Loucy (cell line): Measurements from ENCODE around the gene SLC4A1.

Experiments
- EZH2phosphoT487 ChIP-seq: fragments of 200-600 bp; IDR thresholded peaks from 2 replicates; pipeline ENCODE4 v1.6.1; 2018; ENCODE audit warnings: antibody characterized with exemption, mild to moderate bottlenecking, moderate library complexity, borderline replicate concordance
- TF ChIP-seq, protein P1 (sequence below): fragments of 200-600 bp; sonication (generic); conservative IDR thresholded peaks from 2 replicates; pipeline ENCODE4 v1.5.1; 2014; ENCODE audit warnings: mild to moderate bottlenecking, antibody characterized with exemption, low read length

DNA sequence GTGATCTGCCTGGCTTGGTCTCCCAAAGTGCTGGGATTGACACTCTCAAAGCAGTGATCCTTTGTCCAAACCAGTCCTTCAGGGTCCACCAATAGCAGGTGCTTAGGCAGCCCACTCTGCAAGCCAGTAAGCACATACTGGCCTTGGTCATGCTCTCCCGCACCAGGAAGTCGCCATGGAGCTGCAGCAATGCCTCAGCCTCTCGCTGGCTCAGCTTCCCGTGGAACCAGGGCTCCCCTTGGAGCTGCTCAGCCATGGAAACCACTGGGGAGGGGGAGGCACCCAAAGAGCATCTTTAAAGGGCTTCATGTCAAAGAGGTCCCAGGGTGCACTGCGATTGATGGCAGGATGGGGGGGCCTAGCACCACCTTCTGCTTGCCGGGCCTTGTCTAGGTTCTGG, 38.8 kb downstream of the SLC4A1 start:
- no peak for TF ChIP-seq EZH2phosphoT487
- TF ChIP-seq, protein P1, sequence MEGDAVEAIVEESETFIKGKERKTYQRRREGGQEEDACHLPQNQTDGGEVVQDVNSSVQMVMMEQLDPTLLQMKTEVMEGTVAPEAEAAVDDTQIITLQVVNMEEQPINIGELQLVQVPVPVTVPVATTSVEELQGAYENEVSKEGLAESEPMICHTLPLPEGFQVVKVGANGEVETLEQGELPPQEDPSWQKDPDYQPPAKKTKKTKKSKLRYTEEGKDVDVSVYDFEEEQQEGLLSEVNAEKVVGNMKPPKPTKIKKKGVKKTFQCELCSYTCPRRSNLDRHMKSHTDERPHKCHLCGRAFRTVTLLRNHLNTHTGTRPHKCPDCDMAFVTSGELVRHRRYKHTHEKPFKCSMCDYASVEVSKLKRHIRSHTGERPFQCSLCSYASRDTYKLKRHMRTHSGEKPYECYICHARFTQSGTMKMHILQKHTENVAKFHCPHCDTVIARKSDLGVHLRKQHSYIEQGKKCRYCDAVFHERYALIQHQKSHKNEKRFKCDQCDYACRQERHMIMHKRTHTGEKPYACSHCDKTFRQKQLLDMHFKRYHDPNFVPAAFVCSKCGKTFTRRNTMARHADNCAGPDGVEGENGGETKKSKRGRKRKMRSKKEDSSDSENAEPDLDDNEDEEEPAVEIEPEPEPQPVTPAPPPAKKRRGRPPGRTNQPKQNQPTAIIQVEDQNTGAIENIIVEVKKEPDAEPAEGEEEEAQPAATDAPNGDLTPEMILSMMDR = no peak
